K562 (cell line): Measurements from ENCODE around the gene RAMACL. TPM values are rescaled to one million over a fixed set of nuclear protein-coding genes. Genes with fewer than 3 reads are reported as not detected.

Experiments used
- ATAC-seq: fragments of 200-7000 bp; cut with Tn5 transposase; 3 replicates; pipeline ENCODE4 v1.9.1; 2020; ENCODE audit warnings: moderate library complexity
- BruUV-seq: library from RNA; stranded (reverse); fragments of 400-500 nt; replicated peaks from 2 replicates; lab custom pipeline; 2021; lab: Mats Ljungman, UMichigan
- CTCF ChIA-PET: fragments of 300-600 bp; formaldehyde crosslinking; extraction: SDS; loops from one replicate; lab custom pipeline; 2021; ENCODE audit warnings: low intra/inter-chr PET ratio; lab: Yijun Ruan, JAX
- POLR2A ChIA-PET: fragments of 300-600, 350-650 bp; sonication (Branson Sonifier 250); formaldehyde crosslinking; extraction: SDS; loops from one replicate; lab custom pipeline; 2021; ENCODE audit warnings: antibody characterized with exemption, inconsistent platforms; lab: Yijun Ruan, JAX
- DNase-seq, 4 experiments: peaks; one replicate each; pipeline versions ENCODE4 v3.0.0 to v3.0.0-alpha.2; 2011 to 2018; ENCODE audit warnings: low spot score in 3 of 4, mixed read lengths in 3 of 4; ENCODE audit errors: extremely low read depth in 1 of 4
- FAIRE-seq: peaks from 2 replicates; lab custom pipeline; 2011; peaks lifted over from hg19 to GRCh38; lab: Jason Lieb, UNC
- H2AFZ ChIP-seq: 2 replicates; pipeline ENCODE4 v1.6.0; 2011; ENCODE audit warnings: low read depth, low read length, control low read depth, inconsistent platforms
- H3K27ac ChIP-seq: fragments of 200-600 bp; 3 replicates; pipeline ENCODE4 v1.8.0; 2011; ENCODE audit warnings: low read depth, mild to moderate bottlenecking, control low read depth, inconsistent platforms, low read length, moderate library complexity, mixed read lengths; ENCODE audit errors: extremely low read depth
- H3K27me3 ChIP-seq, 2 experiments: fragments of 300-600 bp in 1 of 2; 2 replicates in 1 of 2; 3 replicates in 1 of 2; pipeline versions ENCODE4 v1.6.0 to v1.8.0; 2011; ENCODE audit warnings: inconsistent platforms in 2 of 2, low read length in 2 of 2, mild to moderate bottlenecking in 1 of 2, mixed read lengths in 1 of 2, moderate library complexity in 1 of 2; ENCODE audit not compliant: control insufficient read depth in 2 of 2, insufficient read depth in 2 of 2
- H3K36me3 ChIP-seq: fragments of 300-600 bp; 3 replicates; pipeline ENCODE4 v1.8.0; 2011; ENCODE audit warnings: mild to moderate bottlenecking, low read length, inconsistent platforms; ENCODE audit not compliant: control insufficient read depth, insufficient read depth
- H3K4me1 ChIP-seq, 2 experiments: fragments of 200-600 bp in 1 of 2; replicated peaks in 1 of 2; 2 replicates in 1 of 2; 3 replicates in 1 of 2; pipeline versions ENCODE4 v1.5.1 to v1.8.0; 2011; ENCODE audit warnings: inconsistent platforms in 2 of 2, low read length in 2 of 2, mild to moderate bottlenecking in 1 of 2, mixed read lengths in 1 of 2, moderate library complexity in 1 of 2; ENCODE audit not compliant: control insufficient read depth in 2 of 2, insufficient read depth in 2 of 2
- H3K4me2 ChIP-seq: 2 replicates; pipeline ENCODE4 v1.6.1; 2011; ENCODE audit warnings: low read length, control low read depth, inconsistent platforms, mixed read lengths; ENCODE audit not compliant: insufficient read depth
- H3K4me3 ChIP-seq: fragments of 200-600 bp; sonication (generic), shearing (Covaris generic); 2 replicates; pipeline ENCODE4 v1.5.1; 2016; ENCODE audit warnings: control low read depth, inconsistent platforms
- H3K79me2 ChIP-seq: fragments of 200-600 bp; 3 replicates; pipeline ENCODE4 v1.8.0; 2011; ENCODE audit warnings: low read length, inconsistent platforms; ENCODE audit not compliant: control insufficient read depth, insufficient read depth
- H3K9ac ChIP-seq, 2 experiments: 2 replicates each; pipeline versions ENCODE4 v1.6.0 to v1.6.1; 2011; ENCODE audit warnings: low read depth in 2 of 2, low read length in 2 of 2, control low read depth in 1 of 2, inconsistent platforms in 1 of 2, mild to moderate bottlenecking in 1 of 2, mixed read lengths in 1 of 2; ENCODE audit not compliant: insufficient read depth in 1 of 2
- H3K9me1 ChIP-seq: one replicate; pipeline ENCODE4 v1.6.0; 2011; ENCODE audit warnings: inconsistent platforms, mild to moderate bottlenecking, low read length, moderate library complexity; ENCODE audit not compliant: control insufficient read depth, insufficient read depth
- H3K9me3 ChIP-seq: replicated peaks from 2 replicates; pipeline ENCODE4 v1.5.1; 2011; ENCODE audit warnings: low read depth, low read length, inconsistent platforms; ENCODE audit not compliant: control insufficient read depth, insufficient read depth
- H4K20me1 ChIP-seq: replicated peaks from 2 replicates; pipeline ENCODE4 v1.6.1; 2011; ENCODE audit warnings: low read length, inconsistent platforms, mixed read lengths; ENCODE audit not compliant: control insufficient read depth, insufficient read depth
- CXXC5 ChIP-seq: fragments of 250-450 bp; sonication (Bioruptor Pico); IDR thresholded peaks from 2 replicates; pipeline ENCODE4 v1.8.0; 2022; ENCODE audit warnings: inconsistent platforms, mild to moderate bottlenecking, moderate library complexity
- FOXJ2 ChIP-seq: fragments of 200-800 bp; sonication (Bioruptor generic); IDR thresholded peaks from 2 replicates; pipeline ENCODE4 v1.6.1; 2016; ENCODE audit warnings: missing genetic modification characterization, missing compliant biosample characterization
- JUNB ChIP-seq: fragments of 450-650 bp; formaldehyde crosslinking; conservative IDR thresholded peaks from 2 replicates; pipeline ENCODE4 v1.4.0; 2020; ENCODE audit warnings: mild to moderate bottlenecking
- RAD51 ChIP-seq: fragments of 450-650 bp; IDR thresholded peaks from 2 replicates; pipeline ENCODE4 v1.7.1; 2016; ENCODE audit warnings: low read depth, mild to moderate bottlenecking, borderline replicate concordance
- RFX7 ChIP-seq: fragments of 250-450 bp; sonication (Bioruptor Pico); IDR thresholded peaks from 2 replicates; pipeline ENCODE4 v1.5.1; 2021; ENCODE audit warnings: mild to moderate bottlenecking
- ZFX ChIP-seq: sonication (generic); formaldehyde crosslinking; IDR thresholded peaks from 2 replicates; pipeline ENCODE4 v1.8.0; 2022; ENCODE audit warnings: mild to moderate bottlenecking, missing genetic modification reagents, moderate library complexity
- ZNF175 ChIP-seq: fragments of 200-800 bp; sonication (Bioruptor generic); IDR thresholded peaks from 2 replicates; pipeline ENCODE4 v1.6.1; 2016; ENCODE audit warnings: low read depth, mild to moderate bottlenecking, missing genetic modification characterization, missing compliant biosample characterization
- WGBS: fragments of 100-300 bp; shearing (Covaris generic); methylation state at CpG from one replicate; pipeline ENCODE4 v1.1.6; 2016; ENCODE audit warnings: low coverage, mixed read lengths; ENCODE audit not compliant: insufficient coverage; ENCODE audit errors: missing lambda C conversion rate; 5-methylcytosine and 5-hydroxymethylcytosine counted together
- in situ Hi-C: fragments of 300-500 bp; cut with MboI; formaldehyde crosslinking; loops from 4 replicates; pipeline ENCODE4 v1.15.0; 2018; ENCODE audit warnings: inconsistent platforms, mixed read lengths
- intact Hi-C: fragments of 100-400 bp; cut with micrococcal nuclease; formaldehyde crosslinking; loops from 2 replicates; pipeline ENCODE4 v1.14.2; 2022
- polyA plus RNA-seq, 8 experiments: library from polyadenylated mRNA; depleted of rRNA in 4 of 8; stranded (reverse) in 5 of 8; unstranded in 3 of 8; fragments of >200 nt; fragmentation: Nextera tagmentation in 2 of 8; fragmentation: Illumina TruSeq in 1 of 8; extraction: Ambion mirVana in 2 of 8; extraction: Trizol in 1 of 8; gene quantifications; 2 replicates each; pipeline versions ENCODE4 v1.2.1 to v1.2.3, GENCODE V29; 2011 to 2014; ENCODE audit warnings: inconsistent platforms in 1 of 8, missing spikeins in 1 of 8
- total RNA-seq, 7 experiments: library from RNA; depleted of rRNA in 6 of 7; stranded (reverse); fragments of >200 nt in 6 of 7; fragmentation: Illumina TruSeq in 2 of 7; extraction: Trizol in 2 of 7; gene quantifications; 2 replicates each; pipeline versions ENCODE4 v1.2.1 to v1.2.3, GENCODE V29; 2011 to 2021; ENCODE audit warnings: low replicate concordance in 1 of 7
- TF ChIP-seq, protein P1 (sequence below): fragments of 450-650 bp; IDR thresholded peaks from 2 replicates; pipeline ENCODE4 v1.6.1; 2016; ENCODE audit warnings: mild to moderate bottlenecking, moderate library complexity
- TF ChIP-seq, protein P2 (sequence below): fragments of 450-650 bp; IDR thresholded peaks from one replicate; pipeline ENCODE4 v1.6.1; 2018; ENCODE audit warnings: mild to moderate bottlenecking, moderate library complexity; ENCODE audit not compliant: partially characterized antibody
- TF ChIP-seq, protein P3 (sequence below): fragments of 250-450 bp; sonication (Bioruptor Pico); IDR thresholded peaks from 2 replicates; pipeline ENCODE4 v1.8.0; 2021; ENCODE audit warnings: borderline replicate concordance, mild to moderate bottlenecking, moderate library complexity; ENCODE audit not compliant: poor library complexity, severe bottlenecking

The RAMACL gene
- total and polyA plus RNA-seq, 9 of the 15 experiments (the other 6 are each of a cell fraction or from before 2014, with no cell fraction given), result 0.11 to 1.7 (median 0.41) TPM; not detected in 1

DNA sequence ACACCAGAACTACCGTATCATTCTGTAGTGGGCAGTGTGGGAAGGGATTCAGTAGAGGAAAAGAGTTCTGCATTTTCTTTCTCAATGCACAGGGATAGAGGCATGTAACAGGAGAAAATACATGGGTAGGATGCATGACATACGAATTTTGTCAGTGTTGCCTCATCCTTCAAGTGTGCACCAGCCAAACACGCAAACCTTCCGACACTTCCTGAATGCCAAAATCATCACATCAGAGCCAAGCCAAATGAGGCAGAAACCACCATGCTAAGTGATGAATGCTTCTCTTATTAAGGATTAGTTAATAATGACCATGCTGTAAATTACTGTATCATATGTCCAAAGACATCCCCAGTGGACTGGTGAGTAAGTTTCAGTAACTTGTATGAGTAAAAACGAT lies 27.3 kb downstream of the RAMACL start:
- DNase-seq, result no peak
- ATAC-seq, result no peak
- no peak overlapping the region for H3K4me2 ChIP-seq
- in situ Hi-C loops (no loop called here), intact Hi-C loops (no loop called here)
- H3K9me3 ChIP-seq, result no peaks in the 10 kb centered on the region
- no TSS peak for BruUV-seq
- H3K9me1 ChIP-seq, result no peaks in the 10 kb centered on the region
- no peaks in the 10 kb centered on the region; the same call in 1 of the 2 replicates for H4K20me1 ChIP-seq
- no peak overlapping the region for H3K27ac ChIP-seq
- ChIA-PET POLR2A (no interaction called here), CTCF (no interaction called here)
- no peak overlapping the region for H3K4me3 ChIP-seq
- H3K9ac ChIP-seq, result no peak overlapping the region
- H3K36me3 ChIP-seq, result no peaks in the 10 kb centered on the region
- peaks cover 0 to 3% of the 10 kb centered on the region in 2 experiments; a peak in 1 of 5 replicates for H3K4me1 ChIP-seq
- no peak for FAIRE-seq
- H2AFZ ChIP-seq, result no peak overlapping the region
- H3K27me3 ChIP-seq, result peaks cover 39 to 70% of the 10 kb centered on the region in 2 experiments
- no peaks in the 10 kb centered on the region for H3K79me2 ChIP-seq
- 0% methylated on average over 5 of the region's 5 CpGs for WGBS
- TF ChIP-seq ZNF175 (CRISPR knock-in tag) (no peak), RFX7 (CRISPR knock-in tag) (no peak), RAD51 (no peak), CXXC5 (CRISPR knock-in tag) (no peak), JUNB (no peak), FOXJ2 (tag) (no peak), ZFX (CRISPR knock-in tag) (no peak)
- TF ChIP-seq, protein P1, sequence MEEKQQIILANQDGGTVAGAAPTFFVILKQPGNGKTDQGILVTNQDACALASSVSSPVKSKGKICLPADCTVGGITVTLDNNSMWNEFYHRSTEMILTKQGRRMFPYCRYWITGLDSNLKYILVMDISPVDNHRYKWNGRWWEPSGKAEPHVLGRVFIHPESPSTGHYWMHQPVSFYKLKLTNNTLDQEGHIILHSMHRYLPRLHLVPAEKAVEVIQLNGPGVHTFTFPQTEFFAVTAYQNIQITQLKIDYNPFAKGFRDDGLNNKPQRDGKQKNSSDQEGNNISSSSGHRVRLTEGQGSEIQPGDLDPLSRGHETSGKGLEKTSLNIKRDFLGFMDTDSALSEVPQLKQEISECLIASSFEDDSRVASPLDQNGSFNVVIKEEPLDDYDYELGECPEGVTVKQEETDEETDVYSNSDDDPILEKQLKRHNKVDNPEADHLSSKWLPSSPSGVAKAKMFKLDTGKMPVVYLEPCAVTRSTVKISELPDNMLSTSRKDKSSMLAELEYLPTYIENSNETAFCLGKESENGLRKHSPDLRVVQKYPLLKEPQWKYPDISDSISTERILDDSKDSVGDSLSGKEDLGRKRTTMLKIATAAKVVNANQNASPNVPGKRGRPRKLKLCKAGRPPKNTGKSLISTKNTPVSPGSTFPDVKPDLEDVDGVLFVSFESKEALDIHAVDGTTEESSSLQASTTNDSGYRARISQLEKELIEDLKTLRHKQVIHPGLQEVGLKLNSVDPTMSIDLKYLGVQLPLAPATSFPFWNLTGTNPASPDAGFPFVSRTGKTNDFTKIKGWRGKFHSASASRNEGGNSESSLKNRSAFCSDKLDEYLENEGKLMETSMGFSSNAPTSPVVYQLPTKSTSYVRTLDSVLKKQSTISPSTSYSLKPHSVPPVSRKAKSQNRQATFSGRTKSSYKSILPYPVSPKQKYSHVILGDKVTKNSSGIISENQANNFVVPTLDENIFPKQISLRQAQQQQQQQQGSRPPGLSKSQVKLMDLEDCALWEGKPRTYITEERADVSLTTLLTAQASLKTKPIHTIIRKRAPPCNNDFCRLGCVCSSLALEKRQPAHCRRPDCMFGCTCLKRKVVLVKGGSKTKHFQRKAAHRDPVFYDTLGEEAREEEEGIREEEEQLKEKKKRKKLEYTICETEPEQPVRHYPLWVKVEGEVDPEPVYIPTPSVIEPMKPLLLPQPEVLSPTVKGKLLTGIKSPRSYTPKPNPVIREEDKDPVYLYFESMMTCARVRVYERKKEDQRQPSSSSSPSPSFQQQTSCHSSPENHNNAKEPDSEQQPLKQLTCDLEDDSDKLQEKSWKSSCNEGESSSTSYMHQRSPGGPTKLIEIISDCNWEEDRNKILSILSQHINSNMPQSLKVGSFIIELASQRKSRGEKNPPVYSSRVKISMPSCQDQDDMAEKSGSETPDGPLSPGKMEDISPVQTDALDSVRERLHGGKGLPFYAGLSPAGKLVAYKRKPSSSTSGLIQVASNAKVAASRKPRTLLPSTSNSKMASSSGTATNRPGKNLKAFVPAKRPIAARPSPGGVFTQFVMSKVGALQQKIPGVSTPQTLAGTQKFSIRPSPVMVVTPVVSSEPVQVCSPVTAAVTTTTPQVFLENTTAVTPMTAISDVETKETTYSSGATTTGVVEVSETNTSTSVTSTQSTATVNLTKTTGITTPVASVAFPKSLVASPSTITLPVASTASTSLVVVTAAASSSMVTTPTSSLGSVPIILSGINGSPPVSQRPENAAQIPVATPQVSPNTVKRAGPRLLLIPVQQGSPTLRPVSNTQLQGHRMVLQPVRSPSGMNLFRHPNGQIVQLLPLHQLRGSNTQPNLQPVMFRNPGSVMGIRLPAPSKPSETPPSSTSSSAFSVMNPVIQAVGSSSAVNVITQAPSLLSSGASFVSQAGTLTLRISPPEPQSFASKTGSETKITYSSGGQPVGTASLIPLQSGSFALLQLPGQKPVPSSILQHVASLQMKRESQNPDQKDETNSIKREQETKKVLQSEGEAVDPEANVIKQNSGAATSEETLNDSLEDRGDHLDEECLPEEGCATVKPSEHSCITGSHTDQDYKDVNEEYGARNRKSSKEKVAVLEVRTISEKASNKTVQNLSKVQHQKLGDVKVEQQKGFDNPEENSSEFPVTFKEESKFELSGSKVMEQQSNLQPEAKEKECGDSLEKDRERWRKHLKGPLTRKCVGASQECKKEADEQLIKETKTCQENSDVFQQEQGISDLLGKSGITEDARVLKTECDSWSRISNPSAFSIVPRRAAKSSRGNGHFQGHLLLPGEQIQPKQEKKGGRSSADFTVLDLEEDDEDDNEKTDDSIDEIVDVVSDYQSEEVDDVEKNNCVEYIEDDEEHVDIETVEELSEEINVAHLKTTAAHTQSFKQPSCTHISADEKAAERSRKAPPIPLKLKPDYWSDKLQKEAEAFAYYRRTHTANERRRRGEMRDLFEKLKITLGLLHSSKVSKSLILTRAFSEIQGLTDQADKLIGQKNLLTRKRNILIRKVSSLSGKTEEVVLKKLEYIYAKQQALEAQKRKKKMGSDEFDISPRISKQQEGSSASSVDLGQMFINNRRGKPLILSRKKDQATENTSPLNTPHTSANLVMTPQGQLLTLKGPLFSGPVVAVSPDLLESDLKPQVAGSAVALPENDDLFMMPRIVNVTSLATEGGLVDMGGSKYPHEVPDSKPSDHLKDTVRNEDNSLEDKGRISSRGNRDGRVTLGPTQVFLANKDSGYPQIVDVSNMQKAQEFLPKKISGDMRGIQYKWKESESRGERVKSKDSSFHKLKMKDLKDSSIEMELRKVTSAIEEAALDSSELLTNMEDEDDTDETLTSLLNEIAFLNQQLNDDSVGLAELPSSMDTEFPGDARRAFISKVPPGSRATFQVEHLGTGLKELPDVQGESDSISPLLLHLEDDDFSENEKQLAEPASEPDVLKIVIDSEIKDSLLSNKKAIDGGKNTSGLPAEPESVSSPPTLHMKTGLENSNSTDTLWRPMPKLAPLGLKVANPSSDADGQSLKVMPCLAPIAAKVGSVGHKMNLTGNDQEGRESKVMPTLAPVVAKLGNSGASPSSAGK, result no peak
- TF ChIP-seq, protein P2, sequence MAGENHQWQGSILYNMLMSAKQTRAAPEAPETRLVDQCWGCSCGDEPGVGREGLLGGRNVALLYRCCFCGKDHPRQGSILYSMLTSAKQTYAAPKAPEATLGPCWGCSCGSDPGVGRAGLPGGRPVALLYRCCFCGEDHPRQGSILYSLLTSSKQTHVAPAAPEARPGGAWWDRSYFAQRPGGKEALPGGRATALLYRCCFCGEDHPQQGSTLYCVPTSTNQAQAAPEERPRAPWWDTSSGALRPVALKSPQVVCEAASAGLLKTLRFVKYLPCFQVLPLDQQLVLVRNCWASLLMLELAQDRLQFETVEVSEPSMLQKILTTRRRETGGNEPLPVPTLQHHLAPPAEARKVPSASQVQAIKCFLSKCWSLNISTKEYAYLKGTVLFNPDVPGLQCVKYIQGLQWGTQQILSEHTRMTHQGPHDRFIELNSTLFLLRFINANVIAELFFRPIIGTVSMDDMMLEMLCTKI, result no peak
- TF ChIP-seq, protein P3, sequence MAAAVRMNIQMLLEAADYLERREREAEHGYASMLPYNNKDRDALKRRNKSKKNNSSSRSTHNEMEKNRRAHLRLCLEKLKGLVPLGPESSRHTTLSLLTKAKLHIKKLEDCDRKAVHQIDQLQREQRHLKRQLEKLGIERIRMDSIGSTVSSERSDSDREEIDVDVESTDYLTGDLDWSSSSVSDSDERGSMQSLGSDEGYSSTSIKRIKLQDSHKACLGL (CRISPR knock-in tag), result no peak
